ENCODE data around the gene PPIF.

Gene PPIF

GRCh38 chr10:79380946-79381721, 33.9 kb downstream of the PPIF start:
- no peak for DNase-seq
- no peak for TF ChIP-seq GATA1 (IDR thresholded peaks at IDR 0.05; ENCODE audit: low read depth, low read length)
- no peak for TF ChIP-seq POLR2A (IDR thresholded peaks at IDR 0.05; ENCODE audit: low read length)

- TF ChIP-seq POLR2A (IDR thresholded peaks at IDR 0.05; ENCODE audit: low read length), result no peak
- TF ChIP-seq GATA1 (IDR thresholded peaks at IDR 0.05; ENCODE audit: low read depth, low read length), result no peak
- no peak for DNase-seq
Measured at GRCh38 chr10:79381804-79382221, 34.5 kb downstream of the PPIF start.

- TF ChIP-seq POLR2A (IDR thresholded peaks at IDR 0.05; ENCODE audit: low read length), result no peak
- TF ChIP-seq GATA1 (IDR thresholded peaks at IDR 0.05; ENCODE audit: low read depth, low read length), result no peak
- no peak for DNase-seq
Measured at GRCh38 chr10:79382491-79382941, 35.2 kb downstream of the PPIF start.

GRCh38 chr10:79383974-79384606, 36.8 kb downstream of the PPIF start:
- no peak for DNase-seq
- TF ChIP-seq POLR2A (IDR thresholded peaks at IDR 0.05; ENCODE audit: low read length) (no peak), GATA1 (IDR thresholded peaks at IDR 0.05; ENCODE audit: low read depth, low read length) (no peak)

GRCh38 chr10:79384773-79385391, 37.6 kb downstream of the PPIF start:
- no peak for TF ChIP-seq POLR2A (IDR thresholded peaks at IDR 0.05; ENCODE audit: low read length)
- TF ChIP-seq GATA1 (IDR thresholded peaks at IDR 0.05; ENCODE audit: low read depth, low read length), result no peak
- DNase-seq, result no peak

GRCh38 chr10:79385392-79385795, 38.1 kb downstream of the PPIF start:
- no peak for DNase-seq
- TF ChIP-seq GATA1 (IDR thresholded peaks at IDR 0.05; ENCODE audit: low read depth, low read length) (no peak), POLR2A (IDR thresholded peaks at IDR 0.05; ENCODE audit: low read length) (no peak)

GRCh38 chr10:79385804-79386531, 38.7 kb downstream of the PPIF start:
- TF ChIP-seq GATA1 (IDR thresholded peaks at IDR 0.05; ENCODE audit: low read depth, low read length) (no peak), POLR2A (IDR thresholded peaks at IDR 0.05; ENCODE audit: low read length) (no peak)
- DNase-seq, result no peak

GRCh38 chr10:79386637-79387465, 39.6 kb downstream of the PPIF start:
- no peak for DNase-seq

GRCh38 chr10:79387466-79387973, 40.3 kb downstream of the PPIF start:
- no peak for TF ChIP-seq GATA1 (IDR thresholded peaks at IDR 0.05; ENCODE audit: low read depth, low read length)
- DNase-seq, result no peak

More at GRCh38 chr10:79386637-79387465, 39.6 kb downstream of the PPIF start:
- TF ChIP-seq GATA1 (IDR thresholded peaks at IDR 0.05; ENCODE audit: low read depth, low read length), result no peak
- no peak for TF ChIP-seq POLR2A (IDR thresholded peaks at IDR 0.05; ENCODE audit: low read length)

- TF ChIP-seq GATA1 (IDR thresholded peaks at IDR 0.05; ENCODE audit: low read depth, low read length) (no peak), POLR2A (IDR thresholded peaks at IDR 0.05; ENCODE audit: low read length) (no peak)
- DNase-seq, result peak; percentile 21 to 73
Measured at GRCh38 chr10:79387974-79388850, 40.9 kb downstream of the PPIF start.

- DNase-seq, result no peak
- TF ChIP-seq POLR2A (IDR thresholded peaks at IDR 0.05; ENCODE audit: low read length) (no peak), GATA1 (IDR thresholded peaks at IDR 0.05; ENCODE audit: low read depth, low read length) (no peak)
Measured at GRCh38 chr10:79390057-79390456, 42.8 kb downstream of the PPIF start.

Measured in erythroblast (primary cell).